MM.1S (cell line): ENCODE data around the gene OR6C70.

ENCODE experiments used
- CTCF ChIP-seq: fragments of 300-600 bp; sonication (generic); IDR thresholded peaks from 2 replicates; pipeline ENCODE4 v1.5.1; 2016; ENCODE audit warnings: antibody characterized with exemption, low read length, mixed read lengths
- EZH2phosphoT487 ChIP-seq: fragments of 300-600 bp; sonication (generic); IDR thresholded peaks from 2 replicates; pipeline ENCODE4 v1.6.1; 2018; ENCODE audit warnings: antibody characterized with exemption, low read length

- TF ChIP-seq CTCF: no peak
- TF ChIP-seq EZH2phosphoT487: no peak
Measured at GRCh38 chr12:55420307-55420962, 49.5 kb downstream of the OR6C70 start.
